GM21723 (cell line): ENCODE data around the gene NRG3.
"Not testable (repeated sequence)": the region's sequence is repeated elsewhere in the genome, so short reads cannot be mapped to it uniquely, and the experiment has no call there.

Source experiments
- ATAC-seq: cut with Tn5 transposase; IDR thresholded peaks from one replicate; pipeline ENCODE4 v1.9.1; 2021; ENCODE audit warnings: mild to moderate bottlenecking, moderate library complexity; ENCODE audit not compliant: unreplicated experiment

NRG3 gene

GRCh38 chr10:82653244-82654155 lies 778.5 kb downstream of the NRG3 start:
- no peak for ATAC-seq

GRCh38 chr10:82660205-82660604 lies 785.2 kb downstream of the NRG3 start:
- ATAC-seq: no peak

- no peak for ATAC-seq
These were observed 786.0 kb downstream of the NRG3 start for GRCh38 chr10:82660986-82661385.

- no peak for ATAC-seq
These were observed 786.7 kb downstream of the NRG3 start for GRCh38 chr10:82661701-82662100.

- ATAC-seq: no peak
These were observed 793.4 kb downstream of the NRG3 start for GRCh38 chr10:82668221-82668895.

- ATAC-seq: no peak
These were observed 799.0 kb downstream of the NRG3 start for GRCh38 chr10:82674036-82674435.

- not testable (repeated sequence) for ATAC-seq
These were observed 802.9 kb downstream of the NRG3 start for GRCh38 chr10:82677932-82678331.

GRCh38 chr10:82678451-82678850 lies 803.5 kb downstream of the NRG3 start:
- ATAC-seq: not testable (repeated sequence)

GRCh38 chr10:82680608-82681007 lies 805.6 kb downstream of the NRG3 start:
- ATAC-seq: no peak

GRCh38 chr10:82683945-82684344 lies 809.0 kb downstream of the NRG3 start:
- no peak for ATAC-seq

GRCh38 chr10:82685087-82685486 lies 810.1 kb downstream of the NRG3 start:
- ATAC-seq: no peak

GRCh38 chr10:82691211-82691610 lies 816.2 kb downstream of the NRG3 start:
- no peak for ATAC-seq

GRCh38 chr10:82692458-82692857 lies 817.5 kb downstream of the NRG3 start:
- no peak for ATAC-seq

- ATAC-seq: no peak
These were observed 846.8 kb downstream of the NRG3 start for GRCh38 chr10:82721831-82722230.

- ATAC-seq: no peak
These were observed 847.3 kb downstream of the NRG3 start for GRCh38 chr10:82722273-82722672.

- ATAC-seq: no peak
These were observed 861.3 kb downstream of the NRG3 start for GRCh38 chr10:82736305-82736704.

- ATAC-seq: no peak
These were observed 862.6 kb downstream of the NRG3 start for GRCh38 chr10:82737549-82737948.

- no peak for ATAC-seq
These were observed 863.6 kb downstream of the NRG3 start for GRCh38 chr10:82738592-82738991.

GRCh38 chr10:82742478-82742877 lies 867.5 kb downstream of the NRG3 start:
- ATAC-seq: no peak

- no peak for ATAC-seq
These were observed 867.9 kb downstream of the NRG3 start for GRCh38 chr10:82742898-82743297.

- ATAC-seq: no peak
These were observed 875.5 kb downstream of the NRG3 start for GRCh38 chr10:82750538-82750937.

GRCh38 chr10:82757397-82757796 lies 882.4 kb downstream of the NRG3 start:
- no peak for ATAC-seq
